Esophagus squamous epithelium (tissue), 4 donors: ENCODE results near the gene RXFP1.

Experiments
- POLR2A ChIP-seq, 4 donors: fragments of 450-650 bp; IDR thresholded peaks; one replicate each; pipeline ENCODE4 v1.6.1; 2017; ENCODE audit warnings: antibody characterized with exemption in 4 of 4, mild to moderate bottlenecking in 4 of 4, moderate library complexity in 3 of 4
- TF ChIP-seq, protein P1 (sequence below), 6 experiments: fragments of 450-650 bp in 4 of 6; fragments of 200-600 bp in 2 of 6; sonication (generic) in 2 of 6; IDR thresholded peaks; one replicate each; pipeline ENCODE4 v1.5.1; 2016 to 2019; ENCODE audit warnings: antibody characterized with exemption in 6 of 6, mild to moderate bottlenecking in 4 of 6, moderate library complexity in 4 of 6

DNA sequence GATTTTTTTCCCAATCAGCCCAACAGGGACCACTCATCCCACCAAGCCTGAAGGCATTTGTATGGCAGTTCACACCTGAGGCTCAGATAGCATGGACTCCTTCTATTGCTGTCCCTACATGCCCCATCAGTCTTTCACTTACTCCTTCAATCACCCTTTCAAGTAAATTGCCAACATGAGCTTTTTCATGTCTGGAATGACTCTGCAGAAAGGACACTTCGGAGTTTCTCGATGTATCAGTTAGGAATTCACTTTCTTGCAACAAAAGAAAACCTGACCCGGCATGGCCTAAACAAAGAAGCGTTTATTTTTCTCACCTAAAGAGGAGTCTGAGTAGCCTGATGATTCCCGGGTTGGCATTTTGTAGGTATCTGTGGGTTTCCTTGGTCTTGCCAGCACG is 38.6 kb downstream of the RXFP1 start:
- TF ChIP-seq, protein P1, sequence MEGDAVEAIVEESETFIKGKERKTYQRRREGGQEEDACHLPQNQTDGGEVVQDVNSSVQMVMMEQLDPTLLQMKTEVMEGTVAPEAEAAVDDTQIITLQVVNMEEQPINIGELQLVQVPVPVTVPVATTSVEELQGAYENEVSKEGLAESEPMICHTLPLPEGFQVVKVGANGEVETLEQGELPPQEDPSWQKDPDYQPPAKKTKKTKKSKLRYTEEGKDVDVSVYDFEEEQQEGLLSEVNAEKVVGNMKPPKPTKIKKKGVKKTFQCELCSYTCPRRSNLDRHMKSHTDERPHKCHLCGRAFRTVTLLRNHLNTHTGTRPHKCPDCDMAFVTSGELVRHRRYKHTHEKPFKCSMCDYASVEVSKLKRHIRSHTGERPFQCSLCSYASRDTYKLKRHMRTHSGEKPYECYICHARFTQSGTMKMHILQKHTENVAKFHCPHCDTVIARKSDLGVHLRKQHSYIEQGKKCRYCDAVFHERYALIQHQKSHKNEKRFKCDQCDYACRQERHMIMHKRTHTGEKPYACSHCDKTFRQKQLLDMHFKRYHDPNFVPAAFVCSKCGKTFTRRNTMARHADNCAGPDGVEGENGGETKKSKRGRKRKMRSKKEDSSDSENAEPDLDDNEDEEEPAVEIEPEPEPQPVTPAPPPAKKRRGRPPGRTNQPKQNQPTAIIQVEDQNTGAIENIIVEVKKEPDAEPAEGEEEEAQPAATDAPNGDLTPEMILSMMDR (IDR thresholded peaks at IDR 0.05): no peak
- no peak for TF ChIP-seq POLR2A (IDR thresholded peaks at IDR 0.05)
